ENCODE data around the gene SPO11.

The SPO11 gene

GRCh38 chr20:57392512-57393271 is 63.1 kb downstream of the SPO11 start:
- DNase-seq: peak; percentile 51 to 65
